Activated B cell treated with CpG ODN at 0.5 μM for 24 hours (primary cell): ENCODE results near the gene ZGPAT. TPM values are rescaled to one million over a fixed set of nuclear protein-coding genes. Genes with fewer than 3 reads are reported as not detected.

Experiments
- ATAC-seq: fragments of 200-7000 bp; cut with Tn5 transposase; one replicate; pipeline ENCODE4 v1.10.0; 2021; ENCODE audit warnings: low read depth, mild to moderate bottlenecking, moderate library complexity
- CTCF ChIA-PET: fragments of 350-600 bp; sonication (Branson Sonifier 250); formaldehyde crosslinking; loops from one replicate; lab custom pipeline; 2021; ENCODE audit warnings: antibody characterized with exemption; lab: Charles Lee
- POLR2A ChIA-PET: fragments of 350-600 bp; sonication (Branson Sonifier 250); formaldehyde crosslinking; loops from one replicate; lab custom pipeline; 2021; ENCODE audit warnings: antibody characterized with exemption; lab: Charles Lee
- DNase-seq: peaks from one replicate; pipeline ENCODE4 v3.0.0; 2022
- H3K27ac Mint-ChIP-seq: one replicate; pipeline ENCODE4 v1.8.0; 2020; ENCODE audit warnings: mixed read lengths
- H3K27me3 Mint-ChIP-seq: one replicate; pipeline ENCODE4 v1.8.0; 2021; ENCODE audit warnings: mixed read lengths
- H3K36me3 Mint-ChIP-seq: one replicate; pipeline ENCODE4 v1.8.0; 2021; ENCODE audit warnings: low read depth, mixed read lengths
- H3K4me1 Mint-ChIP-seq: one replicate; pipeline ENCODE4 v1.8.0; 2021; ENCODE audit warnings: mixed read lengths
- H3K4me3 Mint-ChIP-seq: one replicate; pipeline ENCODE4 v1.8.0; 2020; ENCODE audit warnings: mild to moderate bottlenecking, mixed read lengths
- H3K9me3 Mint-ChIP-seq: one replicate; pipeline ENCODE4 v1.8.0; 2020; ENCODE audit warnings: mixed read lengths
- CTCF ChIP-seq: fragments of 200-600 bp; IDR thresholded peaks from one replicate; pipeline ENCODE4 v1.8.0; 2022; ENCODE audit warnings: antibody characterized with exemption, mild to moderate bottlenecking
- intact Hi-C: fragments of 100-400 bp; cut with micrococcal nuclease; formaldehyde crosslinking; loops from one replicate; pipeline ENCODE4 v1.15.1; 2024
- total RNA-seq: library from RNA; stranded (reverse); gene quantifications from 2 replicates; pipeline ENCODE4 v1.2.3, GENCODE V29; 2022

Gene ZGPAT
- total RNA-seq, 1 donor from 2014 or later: 44.0 TPM

- CTCF ChIA-PET: no interaction called here
- POLR2A ChIA-PET: interaction anchor here (1.0 kb wide), 1 partner anchor 37 kb away, joined by 3 read pairs; no protein-coding TSS in a partner anchor
These were observed 45.5 kb downstream of the ZGPAT start for GRCh38 chr20:63753381-63753780.

GRCh38 chr20:63754008-63754407 lies 46.2 kb downstream of the ZGPAT start:
- intact Hi-C loops: no loop called here

More at GRCh38 chr20:63753381-63753780, 45.5 kb downstream of the ZGPAT start:
- Mint-ChIP-seq H3K4me1 (no peaks in the 10 kb centered on the region), H3K27me3 (peaks cover 3% of the 10 kb centered on the region), H3K4me3 (no peak overlapping the region), H3K9me3 (no peaks in the 10 kb centered on the region), H3K27ac (no peak overlapping the region), H3K36me3 (no peaks in the 10 kb centered on the region)
- no peak for TF ChIP-seq CTCF
- DNase-seq: no peak
- intact Hi-C loops: no loop called here
- ATAC-seq: no peak

DNA sequence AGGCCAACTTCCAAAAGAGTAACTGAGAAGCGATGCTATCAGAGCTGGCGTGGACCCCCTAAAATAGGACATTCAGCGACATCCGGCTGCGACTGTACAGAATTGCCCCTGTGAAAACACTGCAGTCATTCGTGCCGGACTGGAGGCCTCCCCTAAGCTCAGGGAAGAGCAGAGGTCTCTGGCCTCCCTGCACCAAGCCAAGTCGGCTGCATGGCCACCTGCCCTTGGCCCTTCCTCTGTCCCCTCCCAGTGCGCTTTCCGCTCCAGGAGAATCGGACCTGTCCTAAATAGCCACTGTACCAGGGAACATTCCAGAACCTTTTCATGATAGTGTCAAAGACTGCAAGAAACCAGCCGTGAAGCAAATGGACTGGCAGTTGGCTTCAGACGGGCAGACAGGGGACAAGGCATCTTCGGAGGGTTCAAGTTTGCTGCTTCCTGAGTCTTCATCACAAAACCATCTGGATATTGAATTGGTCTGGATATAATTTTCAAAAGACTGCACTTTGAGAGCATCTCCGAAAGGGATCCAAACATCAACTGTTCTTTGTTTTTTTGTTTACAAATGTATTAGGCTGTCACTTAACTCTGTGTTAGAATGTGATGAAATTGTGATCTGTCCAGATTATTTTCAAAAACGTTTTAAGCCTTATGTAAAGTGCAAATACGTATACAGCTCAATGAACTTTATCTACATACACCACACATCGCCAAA lies 48.3 kb downstream of the ZGPAT start:
- ChIA-PET CTCF (no interaction called here), POLR2A (no interaction called here)

More at GRCh38 chr20:63754008-63754407, 46.2 kb downstream of the ZGPAT start:
- POLR2A ChIA-PET: interaction anchor here (1.0 kb wide), 1 partner anchor 36 kb away, joined by 3 read pairs; no protein-coding TSS in a partner anchor
- no peak for TF ChIP-seq CTCF
- Mint-ChIP-seq H3K36me3 (no peaks in the 10 kb centered on the region), H3K27ac (no peak overlapping the region), H3K4me1 (no peaks in the 10 kb centered on the region), H3K4me3 (no peak overlapping the region), H3K9me3 (no peaks in the 10 kb centered on the region), H3K27me3 (peaks cover 4% of the 10 kb centered on the region)
- CTCF ChIA-PET: no interaction called here
- DNase-seq (no peak), ATAC-seq (no peak)

DNA sequence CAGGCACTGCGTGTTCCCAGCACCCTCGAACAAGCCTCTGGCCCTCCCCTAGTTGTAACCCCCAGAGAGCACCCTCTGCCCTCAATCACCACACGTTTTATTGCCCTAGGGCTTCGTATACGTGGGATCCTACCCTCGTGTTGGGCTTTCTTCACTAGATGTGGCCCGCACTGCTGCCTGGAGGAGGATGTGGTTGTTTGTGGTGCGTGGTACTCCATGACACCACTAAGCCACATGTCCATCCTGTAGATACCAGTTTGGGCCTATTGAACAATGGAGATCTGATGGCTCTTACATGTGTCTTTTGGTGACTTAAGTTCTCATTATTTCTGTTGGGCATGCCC lies 48.8 kb downstream of the ZGPAT start:
- H3K4me1 Mint-ChIP-seq: no peaks in the 10 kb centered on the region
- DNase-seq (no peak), ATAC-seq (no peak)
- ChIA-PET CTCF (no interaction called here), POLR2A (no interaction called here)
- no peak overlapping the region for H3K27ac Mint-ChIP-seq
- H3K9me3 Mint-ChIP-seq: no peaks in the 10 kb centered on the region
- TF ChIP-seq CTCF: no peak
- peaks cover 4% of the 10 kb centered on the region for H3K27me3 Mint-ChIP-seq
- no peak overlapping the region for H3K4me3 Mint-ChIP-seq
- intact Hi-C loops: no loop called here
- no peaks in the 10 kb centered on the region for H3K36me3 Mint-ChIP-seq

More for the DNA sequence above, 48.3 kb downstream of the ZGPAT start:
- no peak overlapping the region for H3K4me3 Mint-ChIP-seq
- intact Hi-C loops: no loop called here
- no peaks in the 10 kb centered on the region for H3K4me1 Mint-ChIP-seq
- ATAC-seq: no peak
- H3K36me3 Mint-ChIP-seq: no peaks in the 10 kb centered on the region
- no peaks in the 10 kb centered on the region for H3K9me3 Mint-ChIP-seq
- H3K27ac Mint-ChIP-seq: no peak overlapping the region
- TF ChIP-seq CTCF: no peak
- H3K27me3 Mint-ChIP-seq: peaks cover 4% of the 10 kb centered on the region
- DNase-seq: no peak

DNA sequence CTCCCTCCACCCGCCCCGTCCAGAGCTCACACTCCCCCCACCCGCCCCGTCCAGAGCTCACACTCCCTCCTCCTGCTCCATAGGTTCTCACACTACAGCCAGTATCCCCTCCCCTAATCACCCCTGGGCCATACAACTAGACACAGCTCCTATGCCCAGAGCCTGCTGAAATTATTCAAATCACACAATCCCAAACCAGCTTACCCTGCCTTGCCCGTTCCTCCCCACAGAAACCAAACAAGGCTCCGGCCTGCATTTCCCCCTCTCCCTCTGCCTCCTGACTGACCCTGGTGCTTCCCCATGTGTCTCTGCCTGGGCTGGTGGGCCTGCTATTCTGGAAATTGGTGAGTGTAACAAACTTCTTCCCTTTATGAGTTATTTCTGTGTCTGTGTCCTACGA lies 50.3 kb downstream of the ZGPAT start:
- Mint-ChIP-seq H3K9me3 (no peaks in the 10 kb centered on the region), H3K36me3 (no peaks in the 10 kb centered on the region), H3K27me3 (peaks cover 4% of the 10 kb centered on the region), H3K4me3 (no peak overlapping the region), H3K4me1 (no peaks in the 10 kb centered on the region), H3K27ac (no peak overlapping the region)
- ATAC-seq (no peak), DNase-seq (no peak)
- TF ChIP-seq CTCF: no peak
- intact Hi-C loops: no loop called here
- ChIA-PET POLR2A (no interaction called here), CTCF (no interaction called here)
